ENCODE measurements around the gene GATAD2A. TPM values are rescaled to one million over a fixed set of nuclear protein-coding genes. Genes with fewer than 3 reads are reported as not detected.

GATAD2A gene
- total RNA-seq, 1 donor from 2014 or later = 102 TPM

DNA sequence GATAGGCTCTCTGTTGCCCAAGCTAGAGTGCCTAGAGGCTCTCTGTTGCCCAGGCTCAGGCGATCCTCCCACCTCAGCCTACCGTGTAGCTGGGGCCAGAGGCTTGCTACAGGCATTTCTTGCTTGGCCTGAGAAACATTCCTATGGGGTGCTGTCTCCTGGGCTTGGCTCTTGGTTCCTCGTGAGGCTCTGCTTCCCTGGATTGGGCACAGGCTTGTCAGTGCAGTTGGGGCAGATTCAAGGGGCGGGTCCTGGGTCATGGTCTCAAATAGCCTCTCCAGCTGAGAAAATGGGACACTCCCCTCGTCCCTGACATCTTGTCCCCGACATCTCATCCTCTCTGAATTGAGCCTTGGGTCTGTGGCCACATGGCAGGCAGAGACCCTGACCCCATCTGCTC, 105.0 kb downstream of the GATAD2A start:
- peaks cover 12% of the 10 kb centered on the region for H3K36me3 Mint-ChIP-seq
- H3K27ac Mint-ChIP-seq = peak overlapping the region; percentile 84
- H3K4me3 Mint-ChIP-seq = peak overlapping the region; percentile 58
- no peak for DNase-seq (ENCODE audit: extremely low spot score, unreplicated experiment)
- TF ChIP-seq, protein P1, sequence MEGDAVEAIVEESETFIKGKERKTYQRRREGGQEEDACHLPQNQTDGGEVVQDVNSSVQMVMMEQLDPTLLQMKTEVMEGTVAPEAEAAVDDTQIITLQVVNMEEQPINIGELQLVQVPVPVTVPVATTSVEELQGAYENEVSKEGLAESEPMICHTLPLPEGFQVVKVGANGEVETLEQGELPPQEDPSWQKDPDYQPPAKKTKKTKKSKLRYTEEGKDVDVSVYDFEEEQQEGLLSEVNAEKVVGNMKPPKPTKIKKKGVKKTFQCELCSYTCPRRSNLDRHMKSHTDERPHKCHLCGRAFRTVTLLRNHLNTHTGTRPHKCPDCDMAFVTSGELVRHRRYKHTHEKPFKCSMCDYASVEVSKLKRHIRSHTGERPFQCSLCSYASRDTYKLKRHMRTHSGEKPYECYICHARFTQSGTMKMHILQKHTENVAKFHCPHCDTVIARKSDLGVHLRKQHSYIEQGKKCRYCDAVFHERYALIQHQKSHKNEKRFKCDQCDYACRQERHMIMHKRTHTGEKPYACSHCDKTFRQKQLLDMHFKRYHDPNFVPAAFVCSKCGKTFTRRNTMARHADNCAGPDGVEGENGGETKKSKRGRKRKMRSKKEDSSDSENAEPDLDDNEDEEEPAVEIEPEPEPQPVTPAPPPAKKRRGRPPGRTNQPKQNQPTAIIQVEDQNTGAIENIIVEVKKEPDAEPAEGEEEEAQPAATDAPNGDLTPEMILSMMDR (conservative IDR thresholded peaks at IDR 0.05) = no peak
- H3K9me3 Mint-ChIP-seq = no peaks in the 10 kb centered on the region
- H3K4me1 Mint-ChIP-seq (ENCODE audit: unreplicated experiment) = no peaks in the 10 kb centered on the region
- no peaks in the 10 kb centered on the region for H3K27me3 Mint-ChIP-seq

DNA sequence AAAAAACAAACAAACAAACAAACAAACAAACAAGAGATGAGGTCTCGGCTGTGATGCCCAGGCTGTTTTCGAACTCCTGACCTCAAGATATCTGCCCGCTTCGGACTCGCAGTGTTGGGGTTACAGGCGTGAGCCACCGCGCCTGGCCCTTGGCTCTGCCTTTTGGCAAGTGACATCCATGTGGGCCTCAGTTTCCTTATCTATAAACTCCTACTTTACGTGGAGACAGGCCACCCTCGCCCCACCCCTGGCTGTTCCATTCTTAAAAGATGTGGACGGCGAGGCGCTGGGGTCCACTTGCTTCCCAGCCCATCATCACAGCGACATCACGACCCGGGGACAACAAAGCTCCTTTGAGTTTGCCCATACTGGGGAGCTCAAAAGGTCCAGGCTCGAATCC, 108.2 kb downstream of the GATAD2A start:
- Mint-ChIP-seq H3K27ac (no peak overlapping the region), H3K27me3 (no peaks in the 10 kb centered on the region), H3K36me3 (peaks cover 4% of the 10 kb centered on the region), H3K4me1 (ENCODE audit: unreplicated experiment) (peaks cover 7% of the 10 kb centered on the region), H3K4me3 (no peak overlapping the region), H3K9me3 (no peaks in the 10 kb centered on the region)
- TF ChIP-seq, protein P1 (conservative IDR thresholded peaks at IDR 0.05) = no peak
- no peak for DNase-seq (ENCODE audit: extremely low spot score, unreplicated experiment)

DNA sequence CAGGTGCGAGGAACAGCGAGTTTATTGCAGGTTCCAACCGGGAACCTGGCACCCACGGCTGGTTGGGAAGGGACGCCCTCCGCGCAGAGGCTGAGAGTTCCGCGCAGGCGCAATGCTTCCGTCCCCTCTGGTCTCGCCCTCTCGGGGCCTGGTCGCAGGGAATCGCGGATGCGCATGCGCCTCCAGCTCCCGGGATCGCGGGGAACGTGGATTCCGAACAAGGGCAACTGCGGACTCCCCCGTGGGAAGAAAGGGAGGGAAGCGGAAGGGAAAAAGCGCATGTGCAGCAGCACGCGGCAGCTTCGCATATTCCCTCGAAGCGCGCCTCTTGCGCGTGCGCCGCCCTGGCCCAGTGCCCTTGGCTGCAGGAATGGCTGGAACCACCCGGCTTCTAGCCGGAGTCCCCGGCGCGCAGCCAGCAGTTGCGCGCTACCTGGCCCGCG, 108.8 kb downstream of the GATAD2A start:
- Mint-ChIP-seq H3K9me3 (no peaks in the 10 kb centered on the region), H3K4me3 (no peak overlapping the region), H3K4me1 (ENCODE audit: unreplicated experiment) (peaks cover 7% of the 10 kb centered on the region), H3K27ac (no peak overlapping the region), H3K27me3 (no peaks in the 10 kb centered on the region), H3K36me3 (peaks cover 4% of the 10 kb centered on the region)
- TF ChIP-seq, protein P1 (conservative IDR thresholded peaks at IDR 0.05) = no peak
- DNase-seq (ENCODE audit: extremely low spot score, unreplicated experiment) = no peak

DNA sequence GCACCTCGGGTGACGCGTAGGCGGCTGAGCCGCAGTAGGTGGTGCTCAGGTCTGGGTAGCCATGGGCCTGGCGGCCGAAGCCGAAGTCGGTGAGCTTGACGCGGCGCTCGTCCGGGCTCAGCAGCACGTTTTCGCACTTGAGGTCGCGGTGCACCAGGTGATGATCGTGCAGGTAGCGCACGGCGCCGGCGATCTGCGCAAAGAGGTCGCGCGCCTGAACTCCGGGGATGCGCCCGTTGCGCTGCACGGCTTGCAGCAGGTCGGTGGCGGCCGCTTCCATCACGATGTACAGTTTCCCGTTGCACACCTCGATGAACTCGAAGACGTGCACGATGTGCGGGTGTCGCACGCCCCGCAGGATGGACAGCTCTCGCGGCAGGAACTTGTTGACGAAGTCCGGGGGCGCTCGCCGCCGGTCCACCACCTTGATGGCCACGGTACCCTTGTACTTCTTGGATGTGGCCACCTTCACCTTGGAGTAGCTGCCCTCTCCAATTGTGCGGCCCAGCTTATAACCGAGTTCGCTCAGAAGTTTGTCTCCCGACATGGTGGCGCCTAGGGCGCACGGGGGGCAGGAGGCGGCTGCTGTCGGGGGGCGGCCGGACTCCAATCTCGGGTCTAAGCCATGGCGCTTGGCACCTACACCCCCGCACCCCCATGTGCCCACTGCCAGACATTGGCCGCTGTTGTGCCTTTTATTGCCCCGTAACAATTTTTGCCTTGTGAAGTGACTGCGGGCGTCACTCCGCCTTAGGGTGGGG, 109.6 kb downstream of the GATAD2A start, which contains the start of gene TSSK6:
Gene TSSK6, minus strand, starts transcription at position 668 of the 761 bp plus-strand sequence. Its CDS starts 121 bp downstream, at position 547.
- DNase-seq (ENCODE audit: extremely low spot score, unreplicated experiment) = no peak
- Mint-ChIP-seq H3K36me3 (peaks cover 6% of the 10 kb centered on the region), H3K9me3 (no peaks in the 10 kb centered on the region), H3K4me3 (peak within 1 kb of the TSS; percentile 96), H3K4me1 (ENCODE audit: unreplicated experiment) (peaks cover 7% of the 10 kb centered on the region), H3K27ac (peak within 1 kb of the TSS; percentile 92), H3K27me3 (no peaks in the 10 kb centered on the region)
- TF ChIP-seq, protein P1 (conservative IDR thresholded peaks at IDR 0.05) = no peak

DNA sequence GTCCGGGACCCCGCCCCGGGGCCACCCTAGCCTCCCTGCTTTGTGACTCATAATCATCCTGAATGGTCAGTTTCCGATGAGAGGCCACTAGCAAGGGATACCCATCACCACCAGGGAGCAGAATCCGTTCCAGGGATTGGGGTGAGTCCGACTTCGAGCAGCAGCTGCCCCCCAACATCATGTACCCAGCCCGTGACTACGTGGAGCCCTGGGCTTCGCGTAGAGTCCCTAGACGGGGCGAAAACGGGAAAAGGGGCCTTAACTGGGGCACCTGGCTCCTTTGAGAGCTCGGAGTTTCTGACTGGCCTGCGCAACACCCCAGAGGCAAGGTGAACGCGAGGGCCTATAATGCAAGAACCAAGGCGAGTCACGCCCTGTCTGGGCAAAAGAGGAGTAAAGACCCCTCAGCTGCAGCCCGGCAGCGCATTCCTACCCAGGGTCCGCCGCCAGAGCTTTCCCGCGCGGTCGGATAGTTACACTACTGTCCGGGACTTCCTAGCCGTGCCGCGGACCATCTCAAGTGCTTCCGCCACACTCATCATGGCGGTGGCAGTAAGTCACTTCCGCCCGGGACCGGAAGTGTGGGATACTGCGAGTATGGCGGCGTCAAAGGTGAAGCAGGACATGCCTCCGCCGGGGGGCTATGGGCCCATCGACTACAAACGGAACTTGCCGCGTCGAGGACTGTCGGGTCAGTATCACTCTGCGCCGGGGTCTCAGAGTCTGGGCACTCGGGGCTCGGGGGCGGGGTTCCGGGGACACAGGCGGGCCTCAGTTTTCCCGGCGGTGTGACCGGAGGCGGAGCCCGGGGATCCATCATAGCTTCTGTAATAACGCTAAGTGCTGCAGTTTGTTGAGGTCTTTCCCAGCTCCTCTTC, 110.4 kb downstream of the GATAD2A start, which contains the start of gene NDUFA13:
Gene NDUFA13, plus strand, starts transcription at position 584 of the 878 bp plus-strand sequence. Its CDS starts 14 bp downstream, at position 598.
- Mint-ChIP-seq H3K4me1 (ENCODE audit: unreplicated experiment) (peaks cover 10% of the 10 kb centered on the region), H3K9me3 (no peaks in the 10 kb centered on the region), H3K36me3 (peaks cover 12% of the 10 kb centered on the region), H3K4me3 (peak within 1 kb of the TSS; percentile 96), H3K27ac (peak within 1 kb of the TSS; percentile 92), H3K27me3 (no peaks in the 10 kb centered on the region)
- TF ChIP-seq, protein P1 (conservative IDR thresholded peaks at IDR 0.05) = peak; percentile 34
- peak; percentile 95 for DNase-seq (ENCODE audit: extremely low spot score, unreplicated experiment)

All from type B pancreatic cell (in vitro differentiated cells).